Upper lobe of right lung (tissue), 1 donor: ENCODE measurements around the gene FAM163B. TPM values are rescaled to one million over a fixed set of nuclear protein-coding genes. Genes with fewer than 3 reads are reported as not detected.

Experiments used
- ATAC-seq: fragments of 200-7000 bp; cut with Tn5 transposase; one replicate; pipeline ENCODE4 v1.9.1; 2020; ENCODE audit warnings: mild to moderate bottlenecking, moderate library complexity
- DNase-seq: peaks from one replicate; pipeline ENCODE4 v3.0.0-alpha.2; 2020
- H3K27ac ChIP-seq: fragments of 200-600 bp; one replicate; pipeline ENCODE4 v1.8.0; 2022
- H3K27me3 ChIP-seq: fragments of 200-600 bp; one replicate; pipeline ENCODE4 v1.8.0; 2022; ENCODE audit warnings: mild to moderate bottlenecking
- H3K36me3 ChIP-seq: fragments of 200-600 bp; one replicate; pipeline ENCODE4 v1.8.0; 2022
- H3K4me1 ChIP-seq: fragments of 200-600 bp; one replicate; pipeline ENCODE4 v1.8.0; 2022
- H3K4me3 ChIP-seq: fragments of 200-600 bp; one replicate; pipeline ENCODE4 v1.8.0; 2022; ENCODE audit warnings: mild to moderate bottlenecking
- H3K9me3 ChIP-seq: fragments of 200-600 bp; one replicate; pipeline ENCODE4 v1.8.0; 2022
- intact Hi-C: fragments of 100-400 bp; cut with DNase I; formaldehyde crosslinking; loops from one replicate; pipeline ENCODE4 v1.11.0; 2022
- total RNA-seq: library from RNA; stranded (reverse); fragmentation: NEBNext Ultra II Directional; extraction: Animal tissue kit (Norgen Biotek cat#: 25700); gene quantifications from one replicate; pipeline ENCODE4 v1.2.1, GENCODE V29; 2021
- TF ChIP-seq, protein P1 (sequence below): fragments of 200-600 bp; IDR thresholded peaks from one replicate; pipeline ENCODE4 v1.8.0; 2022; ENCODE audit warnings: antibody characterized with exemption
- donor health status: DM: no; HTN: yes; CAD: no; lungs with severe emphysema.

FAM163B gene
- total RNA-seq, 1 donor from 2014 or later, result not detected

DNA sequence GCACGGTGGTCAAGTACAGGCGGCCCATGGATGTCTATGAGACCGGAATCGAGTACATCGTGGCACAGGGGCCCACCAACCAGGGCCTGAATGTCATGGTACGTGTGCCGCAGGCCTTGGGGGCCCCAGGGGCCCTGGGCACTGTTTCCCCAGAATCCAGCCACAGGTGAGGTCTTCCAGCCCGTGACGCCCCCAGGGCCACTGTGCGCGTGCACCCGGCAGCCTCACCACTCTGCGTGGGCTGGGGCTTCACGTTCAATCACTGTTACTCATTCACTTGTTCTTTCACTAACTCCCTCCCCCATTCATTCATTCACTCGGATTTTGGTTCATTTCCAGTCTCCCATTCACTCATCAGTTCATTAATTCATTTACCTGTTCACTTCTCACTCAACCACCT, 62.1 kb downstream of the FAM163B start:
- TF ChIP-seq, protein P1, sequence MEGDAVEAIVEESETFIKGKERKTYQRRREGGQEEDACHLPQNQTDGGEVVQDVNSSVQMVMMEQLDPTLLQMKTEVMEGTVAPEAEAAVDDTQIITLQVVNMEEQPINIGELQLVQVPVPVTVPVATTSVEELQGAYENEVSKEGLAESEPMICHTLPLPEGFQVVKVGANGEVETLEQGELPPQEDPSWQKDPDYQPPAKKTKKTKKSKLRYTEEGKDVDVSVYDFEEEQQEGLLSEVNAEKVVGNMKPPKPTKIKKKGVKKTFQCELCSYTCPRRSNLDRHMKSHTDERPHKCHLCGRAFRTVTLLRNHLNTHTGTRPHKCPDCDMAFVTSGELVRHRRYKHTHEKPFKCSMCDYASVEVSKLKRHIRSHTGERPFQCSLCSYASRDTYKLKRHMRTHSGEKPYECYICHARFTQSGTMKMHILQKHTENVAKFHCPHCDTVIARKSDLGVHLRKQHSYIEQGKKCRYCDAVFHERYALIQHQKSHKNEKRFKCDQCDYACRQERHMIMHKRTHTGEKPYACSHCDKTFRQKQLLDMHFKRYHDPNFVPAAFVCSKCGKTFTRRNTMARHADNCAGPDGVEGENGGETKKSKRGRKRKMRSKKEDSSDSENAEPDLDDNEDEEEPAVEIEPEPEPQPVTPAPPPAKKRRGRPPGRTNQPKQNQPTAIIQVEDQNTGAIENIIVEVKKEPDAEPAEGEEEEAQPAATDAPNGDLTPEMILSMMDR, result no peak
- no peak for ATAC-seq
- Histone ChIP-seq H3K4me3 (no peak overlapping the region), H3K4me1 (peaks cover 22% of the 10 kb centered on the region), H3K27ac (no peak overlapping the region), H3K27me3 (no peaks in the 10 kb centered on the region), H3K36me3 (no peaks in the 10 kb centered on the region), H3K9me3 (no peaks in the 10 kb centered on the region)
- no peak for DNase-seq
- intact Hi-C loops, result no loop called here

DNA sequence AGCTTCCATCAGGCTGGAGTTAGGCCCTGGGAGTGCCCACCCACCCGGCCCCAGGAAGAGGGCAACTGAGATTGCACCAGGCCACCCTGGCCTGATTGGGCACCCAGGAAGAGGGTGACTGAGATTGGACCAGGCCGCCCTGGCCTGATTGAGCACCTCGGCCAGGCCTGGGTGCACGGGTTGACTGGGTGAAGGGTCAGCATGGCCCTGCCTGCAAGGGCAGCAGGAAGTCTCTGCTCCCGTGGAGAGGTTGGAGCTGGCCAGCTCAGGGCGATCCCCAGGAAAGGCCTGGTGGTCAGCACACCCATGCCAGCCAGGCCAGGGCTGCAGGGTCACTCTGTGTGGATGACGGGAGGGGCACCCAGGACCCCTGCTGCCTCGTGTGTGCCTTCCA, 62.9 kb downstream of the FAM163B start:
- TF ChIP-seq, protein P1, result no peak
- Histone ChIP-seq H3K27me3 (no peaks in the 10 kb centered on the region), H3K4me1 (peaks cover 22% of the 10 kb centered on the region), H3K4me3 (no peak overlapping the region), H3K27ac (no peak overlapping the region), H3K36me3 (no peaks in the 10 kb centered on the region), H3K9me3 (no peaks in the 10 kb centered on the region)
- DNase-seq (no peak), ATAC-seq (no peak)
- intact Hi-C loops, result no loop called here

DNA sequence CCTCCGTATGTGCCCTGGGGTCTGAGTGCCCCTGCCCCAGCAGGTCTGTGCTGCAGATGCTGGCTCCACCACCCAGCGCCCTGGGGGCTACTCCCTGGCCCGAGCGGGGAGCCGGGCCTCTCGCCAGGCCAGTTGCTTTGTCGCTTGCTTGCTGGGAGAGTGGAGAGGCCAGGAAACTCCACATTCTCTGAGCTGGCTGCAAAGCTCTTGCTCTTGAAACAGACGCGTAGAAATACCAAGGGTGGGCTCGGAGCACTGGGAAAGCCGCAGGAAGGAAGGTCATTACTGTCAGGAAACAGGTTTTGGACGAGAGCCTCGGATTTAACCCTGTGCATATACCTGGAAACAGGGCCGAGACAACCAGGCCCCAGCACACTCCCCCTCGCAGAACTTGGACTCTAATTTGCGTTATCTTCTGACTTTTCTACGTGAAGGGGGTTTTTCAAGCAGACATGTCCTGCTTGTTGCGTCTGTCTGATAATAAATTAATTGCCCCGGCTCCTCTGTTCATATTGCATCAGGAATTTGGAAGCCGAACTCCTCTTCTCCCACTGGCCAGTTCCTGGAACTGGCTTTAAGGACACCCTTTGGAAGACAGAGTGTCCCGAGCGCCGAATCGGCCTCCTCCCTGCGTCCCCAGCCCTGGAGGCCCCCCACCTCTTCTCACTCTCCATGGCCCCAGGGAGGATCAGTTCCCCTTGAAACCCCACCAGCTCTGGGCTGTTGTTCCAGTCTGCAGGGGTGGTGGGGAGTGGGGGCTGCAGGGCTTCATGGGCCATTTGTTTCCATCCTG, 63.5 kb downstream of the FAM163B start:
- intact Hi-C loops, result no loop called here
- ATAC-seq, result peak; percentile 8
- H3K4me3 ChIP-seq, result no peak overlapping the region
- H3K27me3 ChIP-seq, result no peaks in the 10 kb centered on the region
- H3K4me1 ChIP-seq, result peaks cover 22% of the 10 kb centered on the region
- no peak for DNase-seq
- peak overlapping the region; percentile 53 for H3K27ac ChIP-seq
- no peaks in the 10 kb centered on the region for H3K9me3 ChIP-seq
- no peaks in the 10 kb centered on the region for H3K36me3 ChIP-seq
- TF ChIP-seq, protein P1, result no peak

DNA sequence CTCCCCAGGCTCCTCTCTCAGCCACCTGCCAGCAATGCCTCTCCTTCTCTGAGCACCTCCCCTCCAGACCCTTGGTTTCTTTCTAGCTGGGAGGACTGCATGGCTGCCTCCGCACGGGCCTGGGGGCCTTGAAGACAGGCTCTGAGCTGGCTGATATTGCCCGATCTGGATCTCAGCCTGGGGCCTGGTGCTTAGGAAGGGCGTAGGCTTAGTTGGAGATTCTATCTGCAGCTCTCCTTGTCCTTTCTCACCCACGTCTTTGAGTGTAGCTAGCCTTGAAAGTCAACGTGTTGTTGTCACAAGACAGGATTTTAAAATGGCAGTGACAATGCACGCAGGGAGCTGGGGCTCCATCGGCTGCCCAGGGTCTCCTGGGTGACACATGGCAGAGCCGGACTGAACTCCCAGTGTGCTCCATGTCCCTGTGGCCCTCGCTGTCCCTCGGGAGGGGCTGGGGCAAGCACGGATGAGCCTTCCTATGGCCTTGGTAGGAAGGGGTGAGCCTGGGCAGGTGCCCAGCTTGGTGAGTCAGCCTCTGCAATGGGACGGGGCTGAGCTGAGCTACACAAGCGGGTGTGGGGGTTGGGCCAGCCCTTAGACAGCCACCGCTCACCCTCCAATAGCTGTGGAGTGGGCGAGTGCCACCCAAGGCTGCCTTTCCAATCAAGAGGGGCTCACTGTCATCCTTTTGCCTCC, 65.3 kb downstream of the FAM163B start:
- intact Hi-C loops, result no loop called here
- Histone ChIP-seq H3K27ac (peak overlapping the region; percentile 53), H3K4me1 (peaks cover 29% of the 10 kb centered on the region), H3K9me3 (no peaks in the 10 kb centered on the region), H3K27me3 (no peaks in the 10 kb centered on the region), H3K4me3 (no peak overlapping the region), H3K36me3 (no peaks in the 10 kb centered on the region)
- DNase-seq (no peak), ATAC-seq (no peak)
- TF ChIP-seq, protein P1, result no peak

DNA sequence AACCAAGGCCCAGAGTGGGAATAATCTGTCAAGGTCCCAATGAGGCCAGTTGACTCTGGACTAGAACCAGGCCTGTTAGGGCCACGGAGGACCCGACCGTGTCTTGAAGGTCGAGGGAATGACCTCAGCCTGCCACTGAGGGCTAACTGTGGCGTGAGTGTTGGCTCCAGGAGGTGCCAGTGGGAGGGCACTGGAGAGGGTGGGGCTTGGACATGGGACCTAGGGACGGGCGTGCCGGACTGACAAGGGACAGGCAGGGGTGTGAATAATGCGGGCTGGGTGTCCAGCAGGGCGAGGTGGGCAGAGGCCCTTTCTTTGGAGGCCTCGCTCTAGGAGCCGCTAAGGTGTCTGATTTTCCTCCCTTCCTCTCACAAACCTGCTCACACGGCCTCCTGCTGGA, 67.2 kb downstream of the FAM163B start:
- H3K27me3 ChIP-seq, result no peaks in the 10 kb centered on the region
- no peaks in the 10 kb centered on the region for H3K9me3 ChIP-seq
- intact Hi-C loops, result no loop called here
- H3K4me1 ChIP-seq, result peaks cover 32% of the 10 kb centered on the region
- no peak overlapping the region for H3K4me3 ChIP-seq
- DNase-seq (no peak), ATAC-seq (no peak)
- H3K27ac ChIP-seq, result no peak overlapping the region
- no peaks in the 10 kb centered on the region for H3K36me3 ChIP-seq
- TF ChIP-seq, protein P1, result no peak
